ENCODE measurements around the gene SUPT3H.

GRCh38 chr6:44829836-44830235 lies 547.9 kb downstream of the SUPT3H start:
- no peak for TF ChIP-seq CTCF (IDR thresholded peaks at IDR 0.05)
- no peak for TF ChIP-seq POLR2AphosphoS5 (IDR thresholded peaks at IDR 0.05)
- TF ChIP-seq POLR2A (IDR thresholded peaks at IDR 0.05): no peak

All from breast epithelium (tissue), 3 donors.